ENCODE data around the gene GALR2.
"Not testable (repeated sequence)": the region's sequence is repeated elsewhere in the genome, so short reads cannot be mapped to it uniquely, and the experiment has no call there.

DNA sequence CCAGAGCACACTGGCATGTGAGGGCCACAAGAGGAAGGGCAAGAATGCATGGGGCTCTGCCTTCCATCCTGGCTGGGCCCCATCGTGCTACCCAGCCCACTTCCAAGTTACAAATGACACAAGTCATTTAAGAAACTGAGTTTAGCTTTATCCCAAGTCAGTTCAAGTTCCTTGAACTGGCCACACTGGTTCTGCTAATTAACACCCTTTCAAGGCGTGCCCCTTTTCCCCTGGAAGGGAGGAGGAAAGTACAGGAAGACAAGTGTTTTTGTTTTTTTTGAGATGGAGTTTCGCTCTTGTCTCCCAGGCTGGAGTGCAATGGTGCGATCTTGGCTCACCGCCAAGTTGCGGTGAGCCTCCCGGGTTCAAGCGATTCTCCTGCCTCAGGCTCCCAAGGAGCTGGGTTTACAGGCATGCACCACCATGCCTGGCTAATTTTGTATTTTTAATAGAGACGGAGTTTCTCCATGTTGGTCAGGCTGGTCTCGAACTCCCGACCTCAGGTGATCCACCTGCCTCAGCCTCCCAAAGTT, 30.0 kb upstream of the GALR2 start:
- not testable (repeated sequence) for TF ChIP-seq BACH2 (CRISPR knock-in tag; IDR thresholded peaks at IDR 0.05; ENCODE audit: borderline replicate concordance); RARB (CRISPR knock-in tag; IDR thresholded peaks at IDR 0.05); PPARA (CRISPR knock-in tag; IDR thresholded peaks at IDR 0.05; ENCODE audit: borderline replicate concordance)
